Heart left ventricle (tissue), 13 donors: ENCODE data around the gene PEF1.

Experiments
- POLR2A ChIP-seq, 2 donors: fragments of 450-650 bp; IDR thresholded peaks; one replicate each; pipeline ENCODE4 v1.6.1; 2017; ENCODE audit warnings: antibody characterized with exemption in 2 of 2, mild to moderate bottlenecking in 2 of 2, moderate library complexity in 2 of 2
- TF ChIP-seq, protein P1 (sequence below), 12 donors: fragments of 200-600 bp; sonication (generic) in 4 of 12; IDR thresholded peaks; one replicate each; pipeline versions ENCODE4 v1.5.0 to v1.8.0; 2018 to 2022; ENCODE audit warnings: antibody characterized with exemption in 12 of 12, mild to moderate bottlenecking in 5 of 12
- donor health status: ischemic (EF 13 %, LVEDD 7.1; RV severe dilation, severe dysfunction).
- donor health status: DM: no; HTN: yes; CAD: no.
- donor health status: DM: no; HTN: no; CAD: no.
- donor health status: ischemic (EF 25% LVEDD 6.9; RV normal size, moderate dysfunction).
- donor health status: ischemic (EF 25% LVEDD 5.7; RV mildly dilated, moderate dysfunction).
- donor health status: ischemic (EF 35%, LVEDD 5.7; RV mildly dilated, moderate dysfunction).
- donor health status: nonischemic (EF 11% LVEDD 7.7; RV severe dilation, severe dysfunction).
- donor health status: DM: yes; HTN: yes; CAD: no.
- donor health status: PGD.
- donor health status: ischemic (EF 29% LVEDD 5.4; RV normal size, mild dysfunction).
- donor health status: nonischemic (EF 23%, LVEDD 6.1; RV moderate dilation, normal function).

DNA sequence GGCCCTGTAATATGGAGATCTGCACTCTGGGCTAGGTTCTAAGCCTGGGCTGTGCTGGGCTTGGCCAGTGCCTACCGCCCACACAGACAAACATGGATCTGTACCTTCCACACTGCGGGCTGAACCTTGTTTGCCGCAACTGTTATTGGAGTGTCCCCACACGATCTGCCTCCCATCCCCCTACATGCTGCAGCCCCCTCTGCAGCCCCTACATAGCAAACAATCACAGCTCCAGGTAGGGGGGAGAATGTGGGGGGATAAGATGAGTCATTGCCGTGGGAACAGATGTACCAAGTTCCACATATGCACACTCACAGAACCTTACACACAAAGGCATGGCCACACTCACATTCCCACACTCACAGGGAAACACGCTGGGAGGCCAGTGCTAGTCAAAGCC is 29.3 kb downstream of the PEF1 start:
- TF ChIP-seq, protein P1, sequence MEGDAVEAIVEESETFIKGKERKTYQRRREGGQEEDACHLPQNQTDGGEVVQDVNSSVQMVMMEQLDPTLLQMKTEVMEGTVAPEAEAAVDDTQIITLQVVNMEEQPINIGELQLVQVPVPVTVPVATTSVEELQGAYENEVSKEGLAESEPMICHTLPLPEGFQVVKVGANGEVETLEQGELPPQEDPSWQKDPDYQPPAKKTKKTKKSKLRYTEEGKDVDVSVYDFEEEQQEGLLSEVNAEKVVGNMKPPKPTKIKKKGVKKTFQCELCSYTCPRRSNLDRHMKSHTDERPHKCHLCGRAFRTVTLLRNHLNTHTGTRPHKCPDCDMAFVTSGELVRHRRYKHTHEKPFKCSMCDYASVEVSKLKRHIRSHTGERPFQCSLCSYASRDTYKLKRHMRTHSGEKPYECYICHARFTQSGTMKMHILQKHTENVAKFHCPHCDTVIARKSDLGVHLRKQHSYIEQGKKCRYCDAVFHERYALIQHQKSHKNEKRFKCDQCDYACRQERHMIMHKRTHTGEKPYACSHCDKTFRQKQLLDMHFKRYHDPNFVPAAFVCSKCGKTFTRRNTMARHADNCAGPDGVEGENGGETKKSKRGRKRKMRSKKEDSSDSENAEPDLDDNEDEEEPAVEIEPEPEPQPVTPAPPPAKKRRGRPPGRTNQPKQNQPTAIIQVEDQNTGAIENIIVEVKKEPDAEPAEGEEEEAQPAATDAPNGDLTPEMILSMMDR (IDR thresholded peaks at IDR 0.05), result no peak
- no peak for TF ChIP-seq POLR2A (IDR thresholded peaks at IDR 0.05)
